HEK293 (cell line): ENCODE data around the gene C6orf120.

ENCODE experiments used
- CTCF ChIA-PET: fragments of 350-600 bp; formaldehyde crosslinking; extraction: SDS; loops from one replicate; lab custom pipeline; 2021; ENCODE audit warnings: antibody characterized with exemption; lab: Yijun Ruan, JAX
- POLR2A ChIA-PET: fragments of 300-600 bp; formaldehyde crosslinking; extraction: SDS; loops from one replicate; lab custom pipeline; 2020; ENCODE audit warnings: antibody characterized with exemption, inconsistent platforms; lab: Yijun Ruan, JAX
- H3K27ac ChIP-seq: fragments of 200-500 bp; sonication (Bioruptor generic); 2 replicates; pipeline ENCODE4 v1.5.1; 2014; ENCODE audit warnings: low read depth, low read length, control low read depth, inconsistent platforms; ENCODE audit errors: extremely low read depth
- H3K36me3 ChIP-seq, 2 experiments: fragments of 200-500 bp in 1 of 2; sonication (Bioruptor generic) in 1 of 2; 1 replicate in 1 of 2; 2 replicates in 1 of 2; pipeline ENCODE4 v1.5.1; 2014 to 2017; ENCODE audit warnings: inconsistent platforms in 2 of 2, low read length in 2 of 2; ENCODE audit not compliant: control insufficient read depth in 2 of 2, insufficient read depth in 1 of 2
- H3K4me1 ChIP-seq: fragments of 200-500 bp; sonication (Bioruptor generic); 2 replicates; pipeline ENCODE4 v1.5.1; 2014; ENCODE audit warnings: mild to moderate bottlenecking, low read length, inconsistent platforms; ENCODE audit not compliant: control insufficient read depth, insufficient read depth
- H3K4me3 ChIP-seq: 2 replicates; pipeline ENCODE4 v1.5.1; 2011; ENCODE audit warnings: low read depth, mild to moderate bottlenecking, control low read depth, low read length, moderate library complexity
- H3K9me3 ChIP-seq: fragments of 200-500 bp; sonication (Bioruptor generic); 2 replicates; pipeline ENCODE4 v1.5.1; 2014; ENCODE audit warnings: low read depth, low read length, inconsistent platforms; ENCODE audit not compliant: control insufficient read depth, insufficient read depth
- GFI1B ChIP-seq: fragments of 450-650 bp; formaldehyde crosslinking; IDR thresholded peaks from 2 replicates; pipeline ENCODE4 v1.5.1; 2016; ENCODE audit warnings: missing biosample characterization, missing genetic modification characterization
- HOXD13 ChIP-seq: sonication (generic); formaldehyde crosslinking; IDR thresholded peaks from 2 replicates; pipeline ENCODE4 v1.8.0; 2022; ENCODE audit warnings: missing genetic modification reagents, borderline replicate concordance
- KLF1 ChIP-seq: fragments of 450-650 bp; formaldehyde crosslinking; IDR thresholded peaks from 2 replicates; pipeline ENCODE4 v1.5.1; 2016; ENCODE audit warnings: missing biosample characterization, missing genetic modification characterization
- KLF7 ChIP-seq: fragments of 450-650 bp; formaldehyde crosslinking; IDR thresholded peaks from 2 replicates; pipeline ENCODE4 v1.5.1; 2016; ENCODE audit warnings: missing biosample characterization, missing genetic modification characterization, borderline replicate concordance
- KLF8 ChIP-seq: fragments of 450-650 bp; formaldehyde crosslinking; IDR thresholded peaks from 2 replicates; pipeline ENCODE4 v1.5.1; 2016; ENCODE audit warnings: missing biosample characterization, missing genetic modification characterization
- REST ChIP-seq: fragments of 450-650 bp; formaldehyde crosslinking; IDR thresholded peaks from 2 replicates; pipeline ENCODE4 v1.5.1; 2016; ENCODE audit warnings: missing biosample characterization, missing genetic modification characterization
- ZNF112 ChIP-seq: fragments of 450-650 bp; formaldehyde crosslinking; IDR thresholded peaks from 2 replicates; pipeline ENCODE4 v1.5.0; 2017; ENCODE audit warnings: missing biosample characterization, missing genetic modification characterization
- ZNF121 ChIP-seq: fragments of 450-650 bp; formaldehyde crosslinking; IDR thresholded peaks from 2 replicates; pipeline ENCODE4 v1.5.1; 2016; ENCODE audit warnings: missing biosample characterization, missing genetic modification characterization
- ZNF248 ChIP-seq: fragments of 450-650 bp; formaldehyde crosslinking; IDR thresholded peaks from 2 replicates; pipeline ENCODE4 v1.5.1; 2017; ENCODE audit warnings: missing biosample characterization, missing genetic modification characterization
- ZNF274 ChIP-seq, 2 experiments: fragments of 200-500 bp in 1 of 2; fragments of 450-650 bp in 1 of 2; sonication (Bioruptor generic) in 1 of 2; formaldehyde crosslinking in 1 of 2; IDR thresholded peaks; 2 replicates each; pipeline versions ENCODE4 v1.5.1 to v1.6.1; 2014 to 2016; ENCODE audit warnings: borderline replicate concordance in 1 of 2, inconsistent platforms in 1 of 2, low read length in 1 of 2, missing biosample characterization in 1 of 2, missing genetic modification characterization in 1 of 2
- ZNF48 ChIP-seq: fragments of 450-650 bp; formaldehyde crosslinking; IDR thresholded peaks from 2 replicates; pipeline ENCODE4 v1.5.1; 2016; ENCODE audit warnings: missing biosample characterization, missing genetic modification characterization
- ZNF513 ChIP-seq: fragments of 450-650 bp; IDR thresholded peaks from 2 replicates; pipeline ENCODE4 v1.5.1; 2018; ENCODE audit warnings: missing biosample characterization, missing genetic modification characterization
- ZNF658 ChIP-seq: fragments of 450-650 bp; formaldehyde crosslinking; IDR thresholded peaks from 2 replicates; pipeline ENCODE4; 2016; ENCODE audit warnings: missing biosample characterization, missing genetic modification characterization
- TF ChIP-seq, protein P1 (sequence below): fragments of 450-650 bp; formaldehyde crosslinking; IDR thresholded peaks from 2 replicates; pipeline ENCODE4 v1.5.1; 2016; ENCODE audit warnings: missing biosample characterization, missing genetic modification characterization
- TF ChIP-seq, protein P2 (sequence below): fragments of 450-650 bp; formaldehyde crosslinking; IDR thresholded peaks from 2 replicates; pipeline ENCODE4 v1.5.1; 2017; ENCODE audit warnings: missing biosample characterization, mild to moderate bottlenecking, missing genetic modification characterization, moderate library complexity
- TF ChIP-seq, protein P3 (sequence below): IDR thresholded peaks from 2 replicates; pipeline ENCODE4 v1.6.1; 2011; ENCODE audit warnings: mild to moderate bottlenecking, low read depth, low read length, borderline replicate concordance

The C6orf120 gene

DNA sequence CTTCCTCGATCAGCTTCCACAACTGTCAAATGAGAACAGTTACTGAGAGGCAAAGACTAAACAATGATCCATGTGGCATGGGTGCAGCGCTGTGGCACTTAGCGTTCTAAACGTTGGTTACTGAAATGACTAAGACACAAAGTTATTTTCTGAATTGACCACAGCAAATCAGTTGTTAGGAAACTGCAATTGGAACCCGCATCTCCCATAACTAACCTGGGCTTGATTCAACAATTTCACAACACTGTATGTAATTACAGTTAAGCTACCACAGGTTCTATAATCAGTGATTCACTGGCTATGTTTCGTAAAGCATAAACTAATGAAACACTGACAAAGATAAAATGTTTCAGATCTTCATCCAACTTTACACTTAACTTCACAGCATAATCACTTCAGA lies 12.6 kb upstream of the C6orf120 start:
- POLR2A ChIA-PET, result no interaction called here
- no peak for TF ChIP-seq GFI1B
- TF ChIP-seq ZNF658 (tag by site-specific recombination), result no peak
- no peak for TF ChIP-seq HOXD13 (CRISPR knock-in tag)
- TF ChIP-seq REST (tag by site-specific recombination), result no peak
- TF ChIP-seq, protein P1, sequence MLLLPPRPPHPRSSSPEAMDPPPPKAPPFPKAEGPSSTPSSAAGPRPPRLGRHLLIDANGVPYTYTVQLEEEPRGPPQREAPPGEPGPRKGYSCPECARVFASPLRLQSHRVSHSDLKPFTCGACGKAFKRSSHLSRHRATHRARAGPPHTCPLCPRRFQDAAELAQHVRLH (tag by site-specific recombination), result no peak
- no peak for TF ChIP-seq ZNF112
- TF ChIP-seq KLF8, result no peak
- TF ChIP-seq KLF1 (tag by site-specific recombination), result no peak
- Histone ChIP-seq H3K9me3 (no peaks in the 10 kb centered on the region), H3K4me3 (no peak overlapping the region), H3K4me1 (no peaks in the 10 kb centered on the region), H3K36me3 (peaks cover 16 to 68% of the 10 kb centered on the region in 2 experiments), H3K27ac (no peak overlapping the region)
- CTCF ChIA-PET, result interaction anchor here (0.6 kb wide), 1 partner anchor 28 kb away, joined by 3 read pairs; no protein-coding TSS in a partner anchor

- ChIA-PET CTCF (interaction anchor here (0.6 kb wide), 1 partner anchor 140 kb away, joined by 4 read pairs; no protein-coding TSS in a partner anchor), POLR2A (no interaction called here)
- no peaks in the 10 kb centered on the region for H3K9me3 ChIP-seq
- H3K27ac ChIP-seq, result no peak overlapping the region
- H3K4me1 ChIP-seq, result no peaks in the 10 kb centered on the region
- no peak overlapping the region for H3K4me3 ChIP-seq
- H3K36me3 ChIP-seq, result peaks cover 10 to 60% of the 10 kb centered on the region in 2 experiments
- TF ChIP-seq ZNF513 (tag by site-specific recombination), result no peak
- no peak for TF ChIP-seq ZNF248
- no peak for TF ChIP-seq ZNF121 (tag by site-specific recombination)
- TF ChIP-seq ZNF274 (IDR thresholded peaks at IDR 0.05; ENCODE audit: low read length), result no peak
- no peak for TF ChIP-seq ZNF274 (tag by site-specific recombination; IDR thresholded peaks at IDR 0.05; ENCODE audit: borderline replicate concordance)
- TF ChIP-seq ZNF48 (tag by site-specific recombination), result no peak
- TF ChIP-seq KLF7, result no peak
- TF ChIP-seq, protein P2, sequence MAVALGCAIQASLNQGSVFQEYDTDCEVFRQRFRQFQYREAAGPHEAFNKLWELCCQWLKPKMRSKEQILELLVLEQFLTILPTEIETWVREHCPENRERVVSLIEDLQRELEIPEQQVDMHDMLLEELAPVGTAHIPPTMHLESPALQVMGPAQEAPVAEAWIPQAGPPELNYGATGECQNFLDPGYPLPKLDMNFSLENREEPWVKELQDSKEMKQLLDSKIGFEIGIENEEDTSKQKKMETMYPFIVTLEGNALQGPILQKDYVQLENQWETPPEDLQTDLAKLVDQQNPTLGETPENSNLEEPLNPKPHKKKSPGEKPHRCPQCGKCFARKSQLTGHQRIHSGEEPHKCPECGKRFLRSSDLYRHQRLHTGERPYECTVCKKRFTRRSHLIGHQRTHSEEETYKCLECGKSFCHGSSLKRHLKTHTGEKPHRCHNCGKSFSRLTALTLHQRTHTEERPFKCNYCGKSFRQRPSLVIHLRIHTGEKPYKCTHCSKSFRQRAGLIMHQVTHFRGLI (tag by site-specific recombination), result no peak
- TF ChIP-seq, protein P3, sequence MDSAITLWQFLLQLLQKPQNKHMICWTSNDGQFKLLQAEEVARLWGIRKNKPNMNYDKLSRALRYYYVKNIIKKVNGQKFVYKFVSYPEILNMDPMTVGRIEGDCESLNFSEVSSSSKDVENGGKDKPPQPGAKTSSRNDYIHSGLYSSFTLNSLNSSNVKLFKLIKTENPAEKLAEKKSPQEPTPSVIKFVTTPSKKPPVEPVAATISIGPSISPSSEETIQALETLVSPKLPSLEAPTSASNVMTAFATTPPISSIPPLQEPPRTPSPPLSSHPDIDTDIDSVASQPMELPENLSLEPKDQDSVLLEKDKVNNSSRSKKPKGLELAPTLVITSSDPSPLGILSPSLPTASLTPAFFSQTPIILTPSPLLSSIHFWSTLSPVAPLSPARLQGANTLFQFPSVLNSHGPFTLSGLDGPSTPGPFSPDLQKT, result no peak
- TF ChIP-seq, all 188 proteins: peak for 0
These were observed 10.7 kb upstream of the C6orf120 start for GRCh38 chr6:169691260-169691659.
